ENCODE results near the gene DYSF.

DYSF gene

GRCh38 chr2:71581026-71581425 is 127.7 kb downstream of the DYSF start:
- DNase-seq: no peak

GRCh38 chr2:71583876-71584275 is 130.5 kb downstream of the DYSF start:
- no peak for DNase-seq

- no peak for DNase-seq
Measured at GRCh38 chr2:71586471-71586870, 133.1 kb downstream of the DYSF start.

DNA sequence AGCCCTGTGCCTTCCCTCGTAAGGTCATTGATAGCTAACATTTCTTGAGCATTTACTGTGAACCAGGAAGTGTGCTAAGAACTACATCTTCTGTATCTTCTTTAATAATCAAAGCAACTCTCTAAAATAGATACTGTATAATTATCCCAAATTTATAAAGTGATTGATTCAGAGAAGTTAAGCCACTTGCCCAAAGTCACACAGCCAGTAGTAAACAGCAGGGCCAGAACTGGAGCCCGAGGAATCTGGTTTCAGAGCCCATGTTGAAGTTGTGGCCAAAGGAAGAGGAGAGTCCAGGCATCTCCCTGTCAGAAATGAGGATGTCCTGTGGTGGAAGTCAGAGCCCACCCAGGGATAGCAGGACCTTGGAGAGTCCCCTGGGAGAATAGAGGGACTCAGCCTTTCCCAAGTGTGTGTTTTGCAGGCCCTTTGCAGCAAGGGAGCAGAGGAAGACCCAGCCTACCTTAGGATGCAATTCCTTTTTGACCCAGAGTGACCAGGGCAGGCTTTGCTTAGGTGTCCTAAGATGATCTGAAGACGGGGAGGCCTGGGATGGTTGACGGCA is 134.2 kb downstream of the DYSF start:
- no peak for DNase-seq

DNA sequence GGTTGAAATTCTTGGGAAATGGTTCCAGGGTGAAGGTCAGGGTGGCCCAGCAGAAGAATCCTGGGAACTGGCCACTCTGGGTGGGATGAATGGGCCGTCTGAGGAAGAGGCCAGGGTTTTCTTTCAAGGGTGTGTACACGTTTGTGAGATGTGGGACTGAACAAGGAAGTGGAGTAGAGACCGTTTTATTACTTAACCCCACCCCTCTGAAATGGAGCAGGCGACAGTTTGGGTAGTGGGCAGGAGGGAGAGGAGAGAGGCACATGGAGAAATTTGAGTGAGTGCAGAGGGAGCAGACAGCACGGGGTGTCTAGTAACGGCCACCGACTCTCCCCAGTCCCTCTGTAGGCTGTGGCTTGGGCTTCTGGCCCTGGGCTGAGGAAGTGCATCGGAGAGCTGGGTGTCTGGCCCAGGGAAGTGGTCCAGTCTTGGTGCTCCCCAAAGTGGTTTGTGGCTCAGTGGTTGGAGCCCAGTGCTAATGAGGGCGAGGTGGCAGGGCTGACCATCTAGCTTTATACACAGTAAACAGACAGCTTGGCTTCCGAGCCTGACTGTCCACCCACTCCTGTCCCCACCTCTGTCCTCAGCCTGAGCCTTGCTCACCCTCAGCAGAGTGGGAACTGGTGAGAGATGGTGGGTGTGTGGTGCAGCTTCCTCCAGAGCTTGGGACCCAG is 135.3 kb downstream of the DYSF start:
- no peak for DNase-seq

- no peak for DNase-seq
Measured at GRCh38 chr2:71589763-71590162, 136.4 kb downstream of the DYSF start.

DNA sequence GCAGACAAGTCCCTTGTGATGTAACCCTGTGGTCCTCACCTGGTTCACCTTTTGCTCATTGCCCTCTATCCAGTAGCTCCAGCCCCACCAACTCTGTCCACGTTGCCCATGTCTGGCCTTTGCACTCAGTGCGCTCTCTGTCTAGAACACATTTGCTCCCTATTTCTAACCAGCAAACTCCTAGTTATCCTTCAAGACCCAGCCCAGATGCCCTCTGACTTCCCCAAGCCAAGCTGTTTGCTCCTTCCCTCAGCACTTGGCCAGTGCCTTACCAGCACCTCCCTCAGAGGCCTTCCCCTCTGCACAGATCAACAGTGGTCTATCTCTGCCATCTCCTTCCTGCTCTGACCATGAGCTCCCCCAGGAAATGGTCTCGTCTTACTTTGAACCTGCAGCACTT is 137.7 kb downstream of the DYSF start:
- DNase-seq: no peak

DNA sequence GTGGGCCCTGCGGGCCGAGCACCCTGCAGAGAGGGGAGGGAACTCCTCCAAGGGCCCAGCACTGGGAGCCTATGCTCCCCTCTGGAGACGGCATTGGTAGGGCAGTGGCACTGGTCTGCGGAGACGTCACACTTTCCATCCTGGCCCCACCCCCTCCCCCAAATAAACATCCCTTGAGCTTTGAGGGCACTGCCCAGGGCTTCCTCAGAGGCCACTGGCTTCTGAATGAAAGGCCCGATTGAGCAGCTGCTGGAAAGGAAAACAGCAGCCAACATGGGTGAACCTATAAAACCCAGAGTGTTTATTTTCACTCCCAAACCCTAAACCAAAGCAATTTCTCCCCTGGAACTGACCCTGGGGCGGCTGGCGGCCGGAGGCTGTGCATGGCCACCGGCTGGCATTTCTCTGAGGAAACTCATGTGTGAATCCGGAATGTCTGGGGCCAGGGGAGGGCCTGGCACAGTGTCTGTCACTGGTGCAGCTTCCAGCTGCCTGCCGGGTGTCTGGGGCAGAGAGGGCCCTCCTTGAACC is 138.9 kb downstream of the DYSF start:
- no peak for DNase-seq

DNA sequence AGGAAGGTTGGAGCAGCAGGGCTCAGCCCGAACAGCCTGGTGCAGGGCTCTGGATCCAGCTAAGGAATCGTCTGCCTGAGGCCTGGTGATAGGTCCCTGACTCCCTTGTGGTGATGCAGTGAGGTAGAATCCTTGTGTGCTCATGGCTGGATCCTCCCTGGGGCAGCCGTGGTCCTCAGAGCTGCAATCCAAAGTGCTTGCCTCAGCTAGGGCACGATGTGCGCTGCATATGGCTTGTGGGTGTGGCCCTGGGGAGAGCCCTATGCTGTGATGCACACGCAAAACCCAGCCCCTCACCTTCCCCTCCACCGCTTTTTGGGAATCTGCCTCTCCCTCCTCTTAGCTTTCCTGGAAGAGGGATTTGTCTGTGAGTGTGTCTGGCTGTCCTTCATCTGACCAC is 142.2 kb downstream of the DYSF start:
- no peak for DNase-seq

GRCh38 chr2:71596011-71596410 is 142.7 kb downstream of the DYSF start:
- no peak for DNase-seq

DNA sequence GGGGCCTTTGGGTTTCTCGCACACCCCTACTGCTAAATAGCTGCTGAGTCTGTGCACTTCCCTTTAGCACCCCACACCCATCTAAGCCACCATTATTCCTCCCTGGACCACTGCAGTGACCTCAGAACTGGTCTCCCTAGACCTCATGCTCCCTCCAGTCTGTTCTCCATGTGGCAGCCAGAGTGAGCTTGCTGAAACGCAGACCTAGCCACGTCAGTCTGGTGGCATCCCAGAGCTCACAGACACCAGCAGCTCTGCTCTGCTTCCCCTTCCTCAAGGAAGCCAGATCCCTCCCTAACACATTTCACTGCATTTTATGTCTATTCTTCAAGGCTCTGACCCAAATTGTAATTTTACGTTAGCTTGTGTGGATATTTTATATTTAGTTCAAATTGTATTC is 144.4 kb downstream of the DYSF start:
- DNase-seq: no peak

- DNase-seq: no peak
Measured at GRCh38 chr2:71598526-71598925, 145.2 kb downstream of the DYSF start.

DNA sequence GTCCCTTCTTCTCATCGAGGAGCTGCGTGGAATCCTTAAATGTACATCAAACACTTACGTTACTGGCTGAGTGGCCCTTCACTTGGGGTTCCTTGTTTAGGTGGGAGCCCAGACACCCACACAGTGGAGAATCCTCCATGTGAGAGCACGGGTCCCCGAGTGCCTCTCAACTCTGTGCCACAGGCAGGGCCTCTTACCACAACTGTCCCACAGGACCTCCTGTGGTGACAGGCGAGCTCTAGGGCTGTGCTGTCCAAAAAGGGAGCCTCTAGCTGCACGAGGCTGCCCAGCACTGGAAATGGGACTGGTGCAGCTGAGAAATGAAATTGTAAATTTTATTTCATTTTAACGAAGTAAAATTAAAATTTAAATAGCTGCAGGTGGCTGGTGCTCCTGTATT is 145.7 kb downstream of the DYSF start:
- no peak for DNase-seq

GRCh38 chr2:71599646-71600236 is 146.4 kb downstream of the DYSF start:
- no peak for DNase-seq

- DNase-seq: no peak
Measured at GRCh38 chr2:71600555-71600954, 147.2 kb downstream of the DYSF start.

DNA sequence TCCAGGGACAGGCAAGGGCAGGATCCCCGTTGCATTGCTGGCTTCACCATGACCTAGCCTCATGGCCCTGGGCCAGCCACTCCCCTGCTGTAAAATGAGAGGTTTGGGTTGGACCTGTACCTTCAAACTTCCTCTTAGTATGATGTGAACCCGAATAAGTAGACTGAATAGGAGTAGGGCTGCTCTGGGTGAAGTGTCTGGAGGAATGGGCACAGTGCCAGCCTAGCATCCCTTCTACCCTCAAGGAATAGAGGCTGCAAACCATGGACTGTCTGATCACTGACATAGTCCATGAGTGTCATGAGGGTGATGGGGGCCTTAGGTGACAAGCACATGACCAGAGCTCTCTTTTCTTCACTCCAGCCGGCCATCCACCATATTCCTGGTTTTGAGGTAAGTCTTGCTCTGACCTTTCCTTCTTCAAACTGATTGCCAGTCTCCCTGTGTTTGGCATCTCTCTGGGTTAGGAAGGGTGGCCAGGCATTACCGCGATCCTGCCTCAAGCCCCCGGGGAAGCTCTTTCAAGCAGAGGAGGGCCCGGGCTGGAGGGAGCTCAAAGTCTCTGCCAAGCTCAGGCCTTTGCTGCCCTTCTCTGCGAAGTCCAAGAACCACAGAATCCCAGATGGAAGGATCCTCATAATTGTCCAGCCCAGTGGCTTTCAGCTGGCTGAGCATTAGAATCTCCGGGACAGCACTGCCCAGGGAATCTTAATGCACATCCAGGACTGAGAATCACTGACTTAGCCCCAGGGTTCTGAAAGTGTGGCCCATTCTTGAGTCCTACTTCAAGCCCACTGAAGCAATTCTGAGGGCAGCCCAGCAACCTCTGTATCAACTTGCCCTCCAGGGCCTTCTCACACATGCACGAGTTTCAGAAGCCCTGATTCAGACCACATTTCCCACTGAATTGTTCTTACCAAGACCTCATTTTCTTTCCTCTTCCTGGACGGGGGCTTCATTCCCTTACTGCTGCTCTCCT is 148.1 kb downstream of the DYSF start:
- no peak for DNase-seq

GRCh38 chr2:71602115-71602495 is 148.7 kb downstream of the DYSF start:
- DNase-seq: no peak

- no peak for DNase-seq
Measured at GRCh38 chr2:71602581-71602980, 149.2 kb downstream of the DYSF start.

DNA sequence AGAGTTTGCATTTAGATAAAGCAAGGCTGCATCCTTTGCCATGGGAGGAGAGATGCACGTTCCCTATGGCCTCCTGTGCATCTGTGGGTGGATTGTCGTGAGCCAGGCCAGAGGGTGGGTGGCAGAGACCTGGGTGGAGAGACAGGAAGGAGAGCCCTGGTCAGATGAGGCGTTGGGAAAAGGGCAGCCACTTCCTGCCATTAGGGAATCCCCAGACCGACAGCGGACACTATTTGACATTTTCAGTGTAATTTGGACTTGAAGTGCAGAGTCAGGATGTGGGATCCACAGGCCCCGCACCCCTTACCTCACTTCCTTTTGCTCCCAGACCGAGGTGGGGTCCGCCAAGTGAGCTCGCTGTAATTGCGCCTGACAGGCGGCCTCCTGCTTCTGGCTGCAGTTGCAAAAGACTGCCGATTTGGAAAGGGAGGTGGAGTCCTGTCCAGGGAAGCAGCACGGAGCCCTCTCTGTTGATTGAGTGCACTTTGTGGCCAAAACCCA is 150.0 kb downstream of the DYSF start:
- DNase-seq: no peak

- peak; percentile 12 for DNase-seq
Measured at GRCh38 chr2:71603851-71604725, 150.7 kb downstream of the DYSF start.

GRCh38 chr2:71604726-71605120 is 151.4 kb downstream of the DYSF start:
- DNase-seq: peak; percentile 21

DNA sequence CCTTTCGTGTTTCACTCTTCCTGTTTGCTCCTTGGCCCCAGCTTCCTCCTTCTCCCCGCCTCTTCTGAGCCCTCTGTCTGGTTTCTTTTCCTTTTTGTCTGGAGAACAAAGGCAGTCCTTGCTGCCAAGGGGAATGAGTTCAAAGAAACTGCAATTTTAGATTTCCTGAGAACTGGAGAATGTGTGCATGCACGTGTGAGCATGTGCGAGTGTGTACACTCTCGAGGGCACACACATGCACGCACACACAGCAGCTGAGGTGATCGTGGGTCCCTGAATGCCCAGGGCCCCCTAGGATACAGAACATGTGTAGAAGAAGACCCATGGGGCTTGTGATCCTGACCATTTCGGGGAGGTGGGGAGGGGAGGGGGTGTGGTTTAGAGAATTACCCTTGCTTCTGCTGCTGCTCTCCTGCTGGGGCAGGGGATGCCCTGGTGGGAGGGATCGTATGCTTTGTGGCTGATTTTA is 151.8 kb downstream of the DYSF start:
- DNase-seq: peak; percentile 20
